ENCODE results near the gene SLC7A1. TPM values are rescaled to one million over a fixed set of nuclear protein-coding genes. Genes with fewer than 3 reads are reported as not detected.

Gene SLC7A1
- total and polyA plus RNA-seq, 8 donors = 5.2 to 143 (median 32.9) TPM

GRCh38 chr13:29551214-29551613 lies 44.3 kb downstream of the SLC7A1 start:
- intact Hi-C loops (cut with DNase I) = no loop called here
- FAIRE-seq = no peak
- Histone ChIP-seq H3K27ac (no peak overlapping the region), H3K36me3 (no peaks in the 10 kb centered on the region), H3K27me3 (no peaks in the 10 kb centered on the region), H3K9me3 (no peaks in the 10 kb centered on the region), H3K4me3 (no peak overlapping the region), H3K4me1 (peaks cover 13 to 18% (median 17%) of the 10 kb centered on the region in 3 donors)
- no peak for ATAC-seq
- DNase-seq = no peak
- TF ChIP-seq CTCF (IDR thresholded peaks at IDR 0.05) = no peak
- 92 to 94% methylated on average over 6 of the region's 6 CpGs for WGBS, 2 donors

- WGBS, 2 donors = 89 to 93% methylated on average over 5 of the region's 5 CpGs
- ATAC-seq (no peak), DNase-seq (no peak), FAIRE-seq (no peak)
- peaks cover 13 to 18% (median 17%) of the 10 kb centered on the region in 3 donors for H3K4me1 ChIP-seq
- no peak overlapping the region for H3K27ac ChIP-seq
- TF ChIP-seq CTCF (IDR thresholded peaks at IDR 0.05) = no peak
- no peaks in the 10 kb centered on the region for H3K27me3 ChIP-seq
- intact Hi-C loops (cut with DNase I) = no loop called here
- H3K9me3 ChIP-seq = no peaks in the 10 kb centered on the region
- H3K36me3 ChIP-seq = no peaks in the 10 kb centered on the region
- H3K4me3 ChIP-seq = no peak overlapping the region
These were observed 45.0 kb downstream of the SLC7A1 start for GRCh38 chr13:29550430-29550988.

GRCh38 chr13:29548722-29549121 lies 46.8 kb downstream of the SLC7A1 start:
- ATAC-seq = peak; percentile 93 to 96 (median 94)
- H3K4me3 ChIP-seq = peak overlapping the region in 2 of 4 donors; percentile 1 to 17
- peak in 3 of 6 donors; percentile 57 to 74 (median 58) for DNase-seq
- peaks cover 13 to 18% (median 17%) of the 10 kb centered on the region in 3 donors for H3K4me1 ChIP-seq
- H3K27me3 ChIP-seq = no peaks in the 10 kb centered on the region
- no peaks in the 10 kb centered on the region for H3K9me3 ChIP-seq
- no peak for FAIRE-seq
- TF ChIP-seq CTCF (IDR thresholded peaks at IDR 0.05) = no peak
- no peaks in the 10 kb centered on the region for H3K36me3 ChIP-seq
- H3K27ac ChIP-seq = peak overlapping the region; percentile 67 to 77 (median 76)
- intact Hi-C loops (cut with DNase I) = no loop called here
- 15 to 18% methylated on average over 7 of the region's 7 CpGs for WGBS, 2 donors

- Histone ChIP-seq H3K27ac (peak overlapping the region in 1 of 4 donors; percentile 75), H3K4me1 (peaks cover 13 to 18% (median 17%) of the 10 kb centered on the region in 3 donors), H3K27me3 (no peaks in the 10 kb centered on the region), H3K4me3 (no peak overlapping the region), H3K9me3 (no peaks in the 10 kb centered on the region), H3K36me3 (no peaks in the 10 kb centered on the region)
- no peak for DNase-seq
- no peak for TF ChIP-seq CTCF (IDR thresholded peaks at IDR 0.05)
- intact Hi-C loops (cut with DNase I) = no loop called here
- 76 to 79% methylated on average over 7 of the region's 7 CpGs for WGBS, 2 donors
- FAIRE-seq = no peak
- no peak for ATAC-seq
These were observed 48.3 kb downstream of the SLC7A1 start for GRCh38 chr13:29547153-29547552.

- Histone ChIP-seq H3K36me3 (no peaks in the 10 kb centered on the region), H3K27me3 (no peaks in the 10 kb centered on the region), H3K27ac (no peak overlapping the region), H3K4me3 (no peak overlapping the region), H3K9me3 (no peaks in the 10 kb centered on the region), H3K4me1 (peaks cover 13 to 18% (median 17%) of the 10 kb centered on the region in 3 donors)
- ATAC-seq = no peak
- 90 to 93% methylated on average over 8 of the region's 8 CpGs for WGBS, 2 donors
- TF ChIP-seq CTCF (IDR thresholded peaks at IDR 0.05) = no peak
- intact Hi-C loops (cut with DNase I) = no loop called here
- no peak for DNase-seq
- FAIRE-seq = no peak
These were observed 48.8 kb downstream of the SLC7A1 start for GRCh38 chr13:29546662-29547061.
